Skin of body (tissue), 2 donors: ENCODE measurements around the gene RRP1B. TPM values are rescaled to one million over a fixed set of nuclear protein-coding genes. Genes with fewer than 3 reads are reported as not detected.
A peak's percentile ranks its signal among the peaks of the same experiment; 100 is the strongest.
"Not testable (repeated sequence)": the region's sequence is repeated elsewhere in the genome, so short reads cannot be mapped to it uniquely, and the experiment has no call there.

Experiments
- DNase-seq: peaks from one replicate; lab custom pipeline; 2025; lab: John Stamatoyannopoulos, UW
- total RNA-seq: library from RNA; depleted of rRNA; stranded (reverse); fragments of >200 nt; gene quantifications from one replicate; pipeline ENCODE4 v1.2.3, GENCODE V29; 2014

The RRP1B gene
- total RNA-seq, 1 donor from 2014 or later = 14.2 TPM

DNA sequence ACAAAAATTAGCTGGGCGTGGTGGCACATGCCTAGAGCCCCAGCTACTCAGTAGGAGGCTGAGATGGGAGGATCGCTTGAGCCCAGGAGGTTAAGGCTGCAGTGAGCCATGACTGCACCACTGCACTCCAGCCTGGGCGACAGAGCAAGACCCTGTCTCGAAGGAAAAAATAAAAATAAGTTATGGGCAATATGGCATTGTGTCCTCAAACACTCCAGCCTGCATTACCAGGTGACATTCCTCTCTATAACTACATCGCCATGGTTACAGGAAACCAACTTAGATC is 40.1 kb downstream of the RRP1B start:
- not testable (repeated sequence) for DNase-seq

DNA sequence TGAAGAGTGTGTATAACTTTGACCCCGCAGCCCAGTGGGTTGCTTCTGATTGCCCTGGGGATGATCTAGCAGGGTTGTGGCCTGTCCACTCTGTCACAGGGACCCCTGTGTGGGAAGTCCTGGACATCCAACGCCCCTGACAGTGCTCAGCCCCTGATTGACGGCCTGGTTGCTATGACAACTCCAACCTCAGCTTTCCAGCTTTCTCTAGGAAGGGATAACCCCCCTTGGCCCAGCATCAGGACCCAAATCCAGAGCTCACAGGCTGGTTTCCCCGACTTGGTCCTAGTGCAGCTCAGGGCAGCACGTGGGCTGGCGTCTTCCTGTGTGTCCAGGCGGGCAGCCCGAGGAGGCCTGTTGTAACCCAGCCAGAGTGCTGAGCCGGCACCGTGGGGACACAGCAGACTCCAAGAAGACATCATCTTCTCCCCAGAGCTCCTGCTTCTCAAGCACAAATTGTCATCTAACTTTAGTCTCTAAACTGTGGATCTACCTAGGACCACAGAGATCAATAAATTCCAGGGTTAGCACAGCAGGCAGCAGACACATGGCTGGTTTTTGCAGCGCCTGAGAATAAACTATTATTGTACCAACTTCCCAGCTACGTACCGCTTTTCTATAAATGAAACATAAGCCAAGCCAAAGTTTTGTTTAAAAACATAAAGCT is 40.7 kb downstream of the RRP1B start:
- DNase-seq = no peak

GRCh38 chr21:43701936-43702784 is 42.8 kb downstream of the RRP1B start:
- no peak for DNase-seq

DNA sequence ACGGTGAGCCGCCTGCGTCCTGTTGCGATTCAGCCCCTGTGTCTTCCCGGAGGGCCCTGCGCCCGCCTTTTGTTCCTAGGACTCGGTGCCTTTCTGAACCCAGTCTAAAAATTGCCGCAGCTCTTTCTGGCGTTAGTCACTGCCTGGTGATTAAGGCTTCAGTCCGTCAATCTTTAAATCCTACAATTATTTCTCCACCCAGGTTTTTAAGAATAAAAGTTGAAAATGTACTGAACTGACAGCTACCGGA is 43.4 kb downstream of the RRP1B start:
- DNase-seq = no peak

- DNase-seq = peak; percentile 39
Observed at GRCh38 chr21:43703035-43703880, 43.9 kb downstream of the RRP1B start.

GRCh38 chr21:43707462-43707861 is 48.1 kb downstream of the RRP1B start:
- DNase-seq = no peak

GRCh38 chr21:43708745-43709381 is 49.5 kb downstream of the RRP1B start:
- no peak for DNase-seq

DNA sequence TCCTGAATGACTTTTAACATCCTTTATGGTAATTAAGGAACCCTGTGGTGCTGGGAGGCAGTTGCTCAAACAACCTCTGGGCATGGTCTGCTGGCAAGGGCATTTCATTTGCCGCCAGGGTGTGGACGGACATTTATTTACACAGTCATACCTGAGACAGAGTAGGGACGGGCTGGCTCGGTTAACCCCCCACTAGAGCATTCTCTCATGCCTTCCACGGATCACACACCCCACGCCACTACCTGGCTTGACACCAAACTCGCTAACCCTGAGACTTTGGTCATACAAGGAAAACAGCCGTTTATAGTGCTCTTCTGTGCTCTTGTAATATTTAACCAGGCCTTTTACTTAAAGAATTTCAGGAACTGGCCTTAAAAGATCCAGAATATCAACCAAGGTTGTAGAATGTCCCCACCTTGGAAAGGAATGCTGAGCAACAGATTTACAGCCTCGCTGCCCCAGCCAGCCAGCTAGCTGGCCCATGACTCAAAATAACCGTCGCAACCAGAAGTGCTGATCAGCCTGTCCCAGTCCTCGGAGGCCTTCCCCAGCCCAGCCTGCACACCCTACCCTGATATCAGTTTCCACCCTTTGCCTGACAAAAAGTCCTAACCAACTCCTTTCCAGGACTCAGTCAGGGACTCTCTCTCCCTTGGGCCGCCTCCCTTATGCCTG is 53.0 kb downstream of the RRP1B start:
- no peak for DNase-seq

DNA sequence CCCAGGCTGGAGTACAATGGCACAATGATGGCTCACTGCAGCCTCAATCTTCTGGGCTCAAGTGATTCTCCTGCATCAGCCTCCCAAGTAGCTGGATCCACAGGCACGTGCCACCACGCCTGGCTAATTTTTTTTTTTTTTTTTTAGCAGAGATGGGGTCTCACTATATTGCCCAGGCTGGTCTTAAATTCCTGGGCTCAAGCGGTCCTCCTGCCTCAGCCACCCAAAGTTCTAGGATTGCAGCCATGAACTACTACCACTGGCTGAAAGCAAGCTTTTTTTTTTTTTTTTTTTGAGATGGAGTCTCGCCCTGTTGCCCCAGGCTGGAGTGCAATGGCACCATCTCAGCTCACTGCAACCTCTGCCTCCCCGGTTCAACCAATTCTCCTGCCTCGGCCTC is 53.8 kb downstream of the RRP1B start:
- DNase-seq = not testable (repeated sequence)

DNA sequence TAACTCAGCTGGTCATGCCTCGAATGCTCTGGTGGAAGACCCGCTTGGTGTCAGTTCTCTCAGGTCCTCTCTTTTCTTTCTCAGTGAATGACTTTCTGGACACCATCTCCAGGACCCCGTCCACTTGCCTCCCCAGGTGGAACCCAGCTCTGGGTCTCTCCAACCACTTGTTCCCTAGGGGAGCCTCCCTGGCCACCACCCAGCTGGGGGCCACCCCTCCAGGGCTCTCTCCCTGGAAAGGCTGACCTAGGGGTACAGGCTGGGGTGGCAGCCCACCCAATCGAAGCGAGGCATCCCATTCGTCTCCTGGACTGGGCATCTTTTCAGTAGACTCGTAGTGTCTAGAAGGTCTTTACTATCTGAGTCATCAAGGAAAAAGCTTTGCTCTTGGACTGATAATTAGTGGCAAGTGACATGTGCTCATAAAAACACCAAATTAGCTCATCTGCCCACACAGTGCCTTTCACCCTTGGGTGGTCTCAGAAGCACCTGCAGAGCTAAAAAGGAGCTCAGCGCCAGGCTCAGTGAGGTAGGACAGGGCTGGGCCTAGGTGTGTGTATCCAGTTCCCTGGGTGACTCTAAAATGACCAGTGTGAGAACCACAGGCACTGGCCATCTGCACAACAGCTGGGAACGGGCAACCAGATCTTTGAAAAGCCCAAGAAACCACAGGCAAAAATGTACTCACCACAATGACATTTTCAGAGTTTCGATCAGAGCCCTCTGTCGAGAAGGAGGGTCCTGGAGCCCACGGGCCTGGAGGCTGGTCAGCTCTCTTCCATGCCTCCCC is 57.2 kb downstream of the RRP1B start:
- DNase-seq = no peak

GRCh38 chr21:43717166-43717853 is 58.0 kb downstream of the RRP1B start:
- DNase-seq = no peak

- no peak for DNase-seq
Observed at GRCh38 chr21:43717967-43718871, 58.9 kb downstream of the RRP1B start.

GRCh38 chr21:43718872-43719747 is 59.8 kb downstream of the RRP1B start, which contains the start of gene PDXK:
TSS of gene PDXK (plus strand) at chr21:43719129. CDS start at chr21:43719295, 166 bp downstream.
- peak; percentile 42 for DNase-seq

DNA sequence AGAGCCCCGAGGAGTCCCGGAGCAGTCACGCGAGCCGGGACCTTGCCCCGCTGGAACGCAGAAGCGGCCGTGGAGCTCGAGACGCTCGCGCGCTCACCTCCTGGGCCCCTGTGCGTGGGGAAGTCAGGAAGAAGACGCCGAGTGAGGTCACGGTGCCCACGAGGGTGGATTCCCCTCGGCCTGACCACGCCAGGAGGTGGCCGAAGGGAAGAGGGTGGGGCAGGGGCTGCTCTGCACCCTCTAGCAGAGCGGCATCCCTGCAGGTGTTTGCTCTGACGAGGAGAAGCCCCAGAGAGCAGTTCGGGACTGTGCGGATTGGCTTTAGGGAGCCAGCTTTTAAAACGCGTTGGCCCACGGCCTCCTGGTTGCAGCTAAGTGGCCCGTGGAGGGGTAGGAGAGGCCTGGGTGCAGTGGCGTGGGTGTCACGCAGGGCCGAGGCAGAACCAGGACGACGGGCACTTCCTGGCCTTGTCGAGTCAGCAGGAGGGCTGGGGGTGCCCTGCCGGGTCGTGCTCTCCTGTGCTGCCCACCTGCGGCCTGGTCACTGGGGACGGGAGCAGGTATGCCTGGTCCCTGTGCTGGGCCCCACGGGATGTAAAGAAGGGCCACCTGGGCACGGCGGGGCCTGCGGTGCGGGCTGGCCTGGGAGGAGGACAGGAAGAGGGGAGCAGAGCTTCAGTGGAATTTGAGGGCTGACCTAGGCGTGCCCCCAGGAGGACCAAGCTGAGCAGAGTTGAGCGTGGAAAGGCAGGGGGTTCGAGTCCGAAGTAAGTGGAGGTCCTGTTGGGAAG is 60.6 kb downstream of the RRP1B start:
- no peak for DNase-seq

DNA sequence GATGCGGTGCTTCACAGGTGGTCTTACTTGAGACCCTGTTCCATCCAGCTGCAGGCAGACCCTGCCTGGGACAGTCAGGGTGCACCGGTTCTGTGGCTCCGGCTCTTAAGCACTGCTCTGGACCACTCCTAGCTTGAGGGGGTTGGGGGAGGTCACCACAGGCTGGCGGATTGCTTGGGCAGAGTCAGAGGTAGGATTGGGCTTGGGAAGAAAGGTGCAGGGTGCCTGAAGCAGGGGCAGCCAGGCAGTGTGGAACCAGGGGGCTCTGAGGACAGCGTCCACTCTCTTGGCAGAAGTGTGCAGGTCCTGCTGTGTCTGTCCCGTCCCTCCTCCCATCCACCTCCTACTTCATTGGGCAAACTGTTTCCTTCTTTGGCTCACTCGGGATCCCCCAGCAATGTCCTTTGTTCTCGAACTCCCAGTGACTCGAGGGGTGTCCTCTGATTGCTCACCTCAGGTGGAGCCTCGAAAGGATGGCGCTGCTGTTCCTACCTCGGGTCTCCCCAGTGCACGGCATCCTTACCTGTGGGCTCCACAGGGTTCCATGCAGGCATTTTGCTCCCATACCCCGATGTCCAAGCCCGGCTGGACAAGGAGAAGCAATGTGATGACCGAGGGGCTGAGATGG is 61.3 kb downstream of the RRP1B start:
- DNase-seq = no peak

DNA sequence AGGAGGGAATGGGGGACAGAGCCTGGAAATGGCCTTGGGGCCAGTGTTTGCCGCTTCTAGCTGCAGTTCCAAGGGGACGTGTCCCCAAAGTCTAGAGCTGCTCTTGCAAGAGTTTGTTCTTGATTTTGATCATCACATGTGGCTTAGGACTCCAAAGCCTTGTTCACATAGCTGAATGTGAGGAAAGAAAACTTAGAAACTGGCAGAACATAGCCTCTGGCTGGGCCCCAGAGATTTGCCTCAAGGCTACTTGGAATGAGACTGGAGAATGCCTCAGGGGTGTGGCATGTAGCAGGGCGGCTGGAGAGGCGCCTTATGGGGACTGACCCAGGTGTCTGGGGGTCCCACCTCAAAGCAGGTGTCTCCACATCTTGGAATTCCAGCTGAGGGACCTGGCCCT is 61.8 kb downstream of the RRP1B start:
- DNase-seq = no peak

- no peak for DNase-seq
Observed at GRCh38 chr21:43721939-43722338, 62.6 kb downstream of the RRP1B start.
